Measurements from ENCODE around the gene EPN2.

Gene EPN2

GRCh38 chr17:19316761-19317358, 79.7 kb downstream of the EPN2 start:
- no peak for DNase-seq (ENCODE audit: low read depth)
- no peak overlapping the region for H3K4me3 ChIP-seq (ENCODE audit: low read depth, low read length)
- TF ChIP-seq CTCF (IDR thresholded peaks at IDR 0.05; ENCODE audit: insufficient read depth, low read depth, low read length, missing control alignments): no peak

GRCh38 chr17:19317359-19318095, 80.4 kb downstream of the EPN2 start:
- DNase-seq (ENCODE audit: low read depth): peak; percentile 68
- no peak overlapping the region for H3K4me3 ChIP-seq (ENCODE audit: low read depth, low read length)
- peak; percentile 40 for TF ChIP-seq CTCF (IDR thresholded peaks at IDR 0.05; ENCODE audit: insufficient read depth, low read depth, low read length, missing control alignments)

- TF ChIP-seq CTCF (IDR thresholded peaks at IDR 0.05; ENCODE audit: insufficient read depth, low read depth, low read length, missing control alignments): no peak
- no peak overlapping the region for H3K4me3 ChIP-seq (ENCODE audit: low read depth, low read length)
- DNase-seq (ENCODE audit: low read depth): no peak
These were observed 81.4 kb downstream of the EPN2 start for GRCh38 chr17:19318611-19319010.

GRCh38 chr17:19319771-19320505, 82.8 kb downstream of the EPN2 start:
- DNase-seq (ENCODE audit: low read depth): no peak
- no peak for TF ChIP-seq CTCF (IDR thresholded peaks at IDR 0.05; ENCODE audit: insufficient read depth, low read depth, low read length, missing control alignments)

GRCh38 chr17:19320876-19321275, 83.7 kb downstream of the EPN2 start:
- no peak for TF ChIP-seq CTCF (IDR thresholded peaks at IDR 0.05; ENCODE audit: insufficient read depth, low read depth, low read length, missing control alignments)
- no peak overlapping the region for H3K4me3 ChIP-seq (ENCODE audit: low read depth, low read length)
- no peak for DNase-seq (ENCODE audit: low read depth)

More at GRCh38 chr17:19319771-19320505, 82.8 kb downstream of the EPN2 start:
- no peak overlapping the region for H3K4me3 ChIP-seq (ENCODE audit: low read depth, low read length)

- H3K4me3 ChIP-seq (ENCODE audit: low read depth, low read length): no peak overlapping the region
- TF ChIP-seq CTCF (IDR thresholded peaks at IDR 0.05; ENCODE audit: insufficient read depth, low read depth, low read length, missing control alignments): peak; percentile 5
These were observed 84.4 kb downstream of the EPN2 start for GRCh38 chr17:19321481-19322128.

More at GRCh38 chr17:19321481-19322128, 84.4 kb downstream of the EPN2 start:
- no peak for DNase-seq (ENCODE audit: low read depth)

Measured in GM12865 (cell line).